GM18498 (cell line): Measurements from ENCODE around the gene ARHGEF25.
"Not testable (repeated sequence)": the region's sequence is repeated elsewhere in the genome, so short reads cannot be mapped to it uniquely, and the experiment has no call there.

Experiments
- ATAC-seq: cut with Tn5 transposase; IDR thresholded peaks from one replicate; pipeline ENCODE4 v1.9.1; 2021; ENCODE audit warnings: mild to moderate bottlenecking, moderate library complexity; ENCODE audit not compliant: unreplicated experiment

The ARHGEF25 gene

DNA sequence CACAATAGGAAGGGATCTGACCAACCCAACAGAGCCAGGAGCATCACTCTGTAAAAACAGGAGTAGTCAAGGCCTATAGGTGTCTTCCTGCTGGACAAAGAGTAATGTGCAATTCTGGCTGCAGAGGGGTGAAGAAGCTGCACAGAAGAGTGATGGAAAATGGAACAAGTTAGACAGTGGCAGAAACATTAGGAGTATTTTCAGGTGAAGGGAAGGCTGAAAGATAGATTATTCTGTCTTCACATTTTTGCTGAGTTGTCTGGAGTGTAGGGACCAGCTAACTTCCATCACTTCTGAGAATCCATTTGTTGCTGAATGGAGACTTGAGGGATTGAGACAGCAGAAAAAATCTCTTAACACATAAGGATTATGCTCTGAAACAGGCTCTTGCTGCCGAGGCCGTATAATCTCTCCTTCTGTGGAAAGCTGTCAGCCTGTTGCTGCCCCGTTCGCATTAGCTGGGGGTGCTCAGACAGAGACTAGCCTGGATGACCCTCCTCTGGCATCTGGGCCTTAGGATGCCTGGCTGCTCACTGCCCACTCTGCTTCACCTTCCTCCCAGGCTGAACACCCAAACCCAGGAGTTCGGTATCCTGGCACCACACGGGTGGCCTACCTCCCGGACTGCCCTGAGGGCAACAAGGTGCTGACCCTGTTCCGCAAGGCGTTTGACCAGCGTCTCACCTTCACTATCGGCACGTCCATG is 3.1 kb upstream of the ARHGEF25 start:
- no peak for ATAC-seq

DNA sequence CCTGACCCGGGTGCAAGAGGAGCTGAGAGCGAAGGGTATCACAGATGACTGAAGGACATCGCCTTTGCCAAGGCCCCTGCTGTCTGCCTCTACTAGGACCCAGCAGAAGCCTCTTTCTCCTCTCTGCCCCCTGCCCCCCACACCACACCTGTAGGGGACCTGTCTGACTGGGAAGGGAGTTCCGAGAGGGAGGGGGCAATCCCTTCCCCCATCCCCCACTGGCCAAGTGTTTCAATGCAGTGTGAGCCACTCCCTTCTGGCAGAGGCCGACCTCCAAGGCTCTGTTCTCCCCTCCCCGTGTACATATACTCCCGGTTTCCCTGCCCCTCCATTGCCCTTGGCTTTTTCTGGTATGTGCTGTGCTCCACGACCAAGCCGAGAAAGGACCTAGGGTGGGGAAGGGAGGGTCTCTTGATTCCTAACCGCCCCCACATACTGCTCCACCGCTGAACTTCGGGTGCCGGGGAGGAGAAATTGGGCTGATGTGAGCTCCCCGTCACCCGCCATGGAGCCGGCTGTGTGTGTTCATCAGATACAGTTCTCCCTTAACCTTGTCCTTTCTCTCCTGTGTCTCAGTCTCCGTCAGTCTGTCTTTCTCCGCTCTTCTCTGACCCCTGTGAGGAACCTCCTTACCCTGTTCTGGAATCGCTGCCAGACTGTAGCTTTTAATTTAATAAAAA is 2.0 kb upstream of the ARHGEF25 start:
- ATAC-seq = no peak

DNA sequence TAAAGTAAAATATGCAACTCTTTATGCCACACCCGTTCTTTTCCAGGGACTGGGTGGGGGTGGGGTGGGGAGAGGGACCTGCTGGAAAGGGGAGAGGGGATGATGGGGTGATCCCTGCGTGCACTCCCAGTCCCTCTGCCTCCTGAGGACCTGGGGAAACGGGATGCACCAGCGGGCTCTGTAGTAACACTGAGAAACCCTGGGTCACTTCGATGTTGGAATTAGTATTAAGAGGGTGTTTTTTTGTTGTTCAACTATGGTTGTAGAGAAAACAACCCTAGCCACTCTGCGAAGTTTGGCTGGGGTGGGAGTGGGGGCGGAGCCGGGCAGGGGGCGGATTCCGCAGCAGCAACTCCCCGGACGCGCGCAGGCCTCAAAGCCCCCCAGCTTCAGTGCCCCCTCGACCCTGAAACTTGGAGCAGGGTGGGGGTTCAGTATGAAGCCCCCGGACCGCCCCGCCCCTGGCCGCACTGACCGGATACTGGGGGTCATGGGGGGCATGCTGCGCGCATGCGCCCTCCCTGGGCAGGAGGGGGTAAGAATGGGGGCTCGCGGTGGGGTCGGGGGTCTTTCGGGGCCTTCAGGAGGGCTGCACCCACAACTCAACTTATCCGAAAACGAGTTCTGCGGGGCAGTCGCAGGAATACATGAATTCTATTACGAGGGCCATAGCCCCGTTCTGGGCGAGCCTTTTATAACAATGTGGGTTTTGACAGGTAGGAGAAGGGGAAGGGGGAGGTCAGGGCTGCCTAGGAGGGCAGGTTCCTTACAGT is 1.3 kb upstream of the ARHGEF25 start:
- no peak for ATAC-seq

- ATAC-seq = no peak
These were observed 604 bp upstream of the ARHGEF25 start for GRCh38 chr12:57610554-57611107.

DNA sequence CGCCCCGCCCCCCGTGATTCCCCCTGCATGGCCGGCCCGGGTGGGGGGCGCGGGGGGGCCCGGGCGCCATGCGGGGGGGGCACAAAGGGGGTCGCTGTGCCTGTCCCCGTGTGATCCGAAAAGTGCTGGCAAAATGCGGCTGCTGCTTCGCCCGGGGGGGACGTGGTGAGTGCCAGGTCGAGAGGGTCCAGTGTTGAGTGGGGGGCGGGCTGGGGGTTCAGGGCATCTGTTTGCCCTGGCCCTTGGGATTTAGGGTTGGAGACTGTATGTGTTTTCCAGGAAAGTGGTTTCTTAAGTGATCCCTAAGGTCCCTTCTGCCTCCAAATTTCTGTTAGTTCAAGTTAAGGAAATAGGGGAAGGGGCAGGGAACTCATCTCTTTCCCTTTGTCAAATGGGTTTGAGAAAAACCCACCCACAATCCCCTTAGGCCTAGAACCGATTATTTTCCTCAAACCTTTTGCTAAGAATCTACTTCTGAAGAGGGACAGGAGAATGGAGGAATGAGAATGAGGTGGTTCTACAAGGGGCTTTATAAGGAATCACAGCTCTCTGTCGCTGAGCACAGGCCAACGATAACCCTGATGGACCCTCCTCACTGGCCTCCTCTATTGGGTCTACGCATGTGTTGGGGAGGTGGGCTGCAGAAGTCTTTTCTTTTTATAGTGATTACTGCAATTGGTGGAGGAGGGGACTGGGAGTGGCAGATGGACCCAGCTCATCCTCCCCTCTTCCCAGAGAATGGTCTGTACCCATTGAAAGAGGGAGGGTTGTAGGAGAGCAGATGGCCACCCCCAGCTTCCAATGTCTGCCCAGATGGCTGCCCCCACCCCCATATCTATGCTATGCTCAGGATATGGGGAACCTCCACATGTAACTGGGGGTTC is 834 bp downstream of the ARHGEF25 start:
- ATAC-seq = no peak

- ATAC-seq = no peak
These were observed 1.6 kb downstream of the ARHGEF25 start for GRCh38 chr12:57612711-57613426.

DNA sequence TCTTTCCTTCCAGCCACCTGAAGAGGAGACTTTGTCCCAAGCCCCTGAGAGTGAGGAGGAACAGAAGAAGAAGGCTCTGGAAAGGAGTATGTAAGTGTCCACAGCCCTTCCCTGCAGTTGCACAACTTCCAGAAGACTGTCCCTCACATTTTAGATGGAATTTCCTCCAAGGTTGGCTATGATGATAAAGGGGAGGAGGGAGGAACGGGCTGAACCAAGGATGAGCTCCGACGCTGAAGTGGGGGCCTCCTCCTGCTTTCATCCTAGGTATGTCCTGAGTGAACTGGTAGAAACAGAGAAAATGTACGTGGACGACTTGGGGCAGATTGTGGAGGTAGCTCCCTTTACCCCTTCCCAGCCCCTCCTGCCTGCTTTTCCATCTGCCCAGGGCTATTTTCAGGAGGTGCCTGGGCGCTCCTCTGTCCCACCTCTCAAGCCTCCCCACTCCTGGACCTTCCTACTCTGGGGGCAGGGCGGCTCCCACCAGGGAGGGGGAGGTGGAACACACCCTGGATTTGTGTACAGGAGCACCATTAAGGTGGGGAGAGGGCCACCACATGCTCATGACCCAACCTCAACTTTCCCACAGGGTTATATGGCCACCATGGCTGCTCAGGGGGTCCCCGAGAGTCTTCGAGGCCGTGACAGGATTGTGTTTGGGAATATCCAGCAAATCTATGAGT is 2.3 kb downstream of the ARHGEF25 start:
- ATAC-seq = no peak

GRCh38 chr12:57614178-57614947 is 3.1 kb downstream of the ARHGEF25 start:
- ATAC-seq = peak; percentile 48

GRCh38 chr12:57614948-57615500 is 3.8 kb downstream of the ARHGEF25 start:
- ATAC-seq = no peak

- no peak for ATAC-seq
These were observed 4.4 kb downstream of the ARHGEF25 start for GRCh38 chr12:57615637-57616036.

DNA sequence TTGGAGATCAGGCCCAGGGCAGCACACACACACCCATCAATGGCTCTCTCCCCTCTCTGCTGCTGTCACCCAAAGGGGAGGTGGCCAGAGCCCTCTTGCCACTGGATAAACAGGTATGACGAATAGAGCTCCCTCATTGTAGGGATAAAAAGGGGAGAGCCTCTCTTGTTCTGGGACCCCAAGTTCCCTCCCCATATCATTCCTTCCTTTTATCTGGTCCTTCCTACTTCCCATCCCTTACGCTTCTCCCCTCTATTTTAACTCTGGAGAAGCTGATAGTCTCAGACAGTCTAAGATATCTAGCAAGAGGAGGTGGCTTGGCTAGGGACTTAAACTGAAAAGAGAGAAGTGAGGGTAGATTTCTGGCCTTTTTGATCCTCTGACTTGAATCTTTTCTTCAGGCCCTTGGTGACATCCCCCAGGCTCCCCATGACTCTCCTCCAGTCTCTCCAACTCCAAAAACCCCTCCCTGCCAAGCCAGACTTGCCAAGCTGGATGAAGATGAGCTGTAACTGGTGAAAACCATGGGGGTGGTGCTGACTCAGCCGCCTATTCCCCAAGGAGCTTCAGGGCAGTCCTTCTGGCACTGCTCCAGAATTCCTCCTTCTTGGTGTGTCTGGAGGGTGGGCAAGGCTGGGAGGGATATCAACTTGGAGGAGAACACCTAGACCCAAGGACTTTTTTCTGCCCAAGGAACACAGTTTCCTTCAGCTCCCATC is 5.3 kb downstream of the ARHGEF25 start:
- no peak for ATAC-seq

DNA sequence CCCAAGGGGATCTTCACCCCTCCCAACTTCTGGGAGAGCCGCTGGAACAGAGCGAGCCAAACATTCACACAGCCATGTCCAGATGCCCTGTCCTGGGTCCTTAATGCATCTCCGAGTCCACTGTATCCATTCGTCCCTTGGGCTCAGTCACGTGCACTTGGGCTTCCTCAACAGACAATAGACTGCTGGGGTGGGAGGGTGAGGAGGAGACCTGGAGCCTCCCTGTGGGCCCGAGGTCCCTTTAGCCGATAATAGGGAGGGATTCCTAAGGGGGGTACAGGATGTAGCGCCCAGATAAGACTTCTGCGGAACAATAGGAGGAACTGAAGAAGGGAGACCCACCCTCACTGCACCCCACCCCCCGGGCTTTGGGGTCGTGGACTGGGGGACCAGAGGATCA is 6.7 kb downstream of the ARHGEF25 start:
- ATAC-seq = no peak

- not testable (repeated sequence) for ATAC-seq
These were observed 7.2 kb downstream of the ARHGEF25 start for GRCh38 chr12:57618431-57618830.

DNA sequence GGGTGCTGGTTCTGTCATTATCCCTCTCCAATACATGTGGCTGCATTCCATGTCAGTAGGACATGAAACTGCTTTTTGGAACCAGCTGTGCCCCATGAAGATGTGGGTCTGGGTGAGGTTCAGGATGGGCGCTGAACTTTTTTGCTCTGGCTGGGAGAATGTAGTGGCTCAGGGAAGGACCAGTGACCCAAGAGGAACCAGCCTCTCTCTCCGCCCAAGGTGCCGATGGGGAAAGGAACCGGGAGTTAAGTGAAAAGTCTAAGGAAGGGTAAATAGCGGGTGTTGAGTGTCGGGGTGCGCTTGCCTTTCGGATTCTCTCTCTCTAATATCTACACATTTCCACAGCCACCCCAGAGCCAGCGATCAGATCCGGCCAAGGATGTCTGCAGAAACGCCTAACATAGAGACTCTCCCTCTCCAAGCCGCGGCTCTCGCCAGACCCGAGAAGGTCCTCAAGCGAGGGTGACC is 7.8 kb downstream of the ARHGEF25 start:
- no peak for ATAC-seq

GRCh38 chr12:57619434-57620244 is 8.4 kb downstream of the ARHGEF25 start:
- no peak for ATAC-seq

DNA sequence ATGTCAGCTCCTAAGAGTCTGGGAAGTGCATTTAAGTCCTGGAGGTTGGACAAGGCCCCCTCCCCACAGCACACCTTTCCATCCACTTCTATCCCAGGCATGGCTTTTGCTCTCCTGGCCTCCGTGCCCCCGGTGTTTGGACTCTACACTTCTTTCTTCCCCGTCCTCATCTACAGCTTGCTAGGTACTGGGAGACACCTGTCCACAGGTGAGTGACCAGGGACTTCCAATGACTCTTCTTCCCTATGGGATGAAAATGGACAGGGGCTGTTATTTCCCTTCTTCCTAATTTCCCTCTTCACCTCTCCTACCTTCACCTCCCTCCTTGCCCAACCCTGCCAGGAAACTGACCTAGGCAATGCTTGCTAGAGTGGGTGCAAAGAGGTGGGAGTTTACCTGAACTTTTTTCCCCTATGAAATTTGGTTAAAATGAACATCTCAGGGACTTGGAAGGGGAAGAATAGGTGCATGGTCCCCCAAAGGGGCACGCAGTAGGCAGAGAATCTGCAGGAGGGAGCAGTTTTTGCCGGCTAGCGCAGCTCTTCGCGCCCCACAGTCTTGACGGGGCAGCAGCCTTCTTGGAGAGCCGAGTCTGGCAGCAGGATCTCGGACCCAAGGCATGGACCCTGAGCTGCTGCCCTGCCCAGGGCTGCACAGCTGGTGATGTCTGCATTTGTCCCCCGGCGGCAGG is 9.2 kb downstream of the ARHGEF25 start:
- ATAC-seq = no peak
